Measurements from ENCODE around the gene ASF1A. TPM values are rescaled to one million over a fixed set of nuclear protein-coding genes. Genes with fewer than 3 reads are reported as not detected.

ASF1A gene
- total and polyA plus RNA-seq, 2 of the 13 experiments (the other 11 are each of a cell fraction or from before 2014, with no cell fraction given): 14.5 to 49.9 TPM

DNA sequence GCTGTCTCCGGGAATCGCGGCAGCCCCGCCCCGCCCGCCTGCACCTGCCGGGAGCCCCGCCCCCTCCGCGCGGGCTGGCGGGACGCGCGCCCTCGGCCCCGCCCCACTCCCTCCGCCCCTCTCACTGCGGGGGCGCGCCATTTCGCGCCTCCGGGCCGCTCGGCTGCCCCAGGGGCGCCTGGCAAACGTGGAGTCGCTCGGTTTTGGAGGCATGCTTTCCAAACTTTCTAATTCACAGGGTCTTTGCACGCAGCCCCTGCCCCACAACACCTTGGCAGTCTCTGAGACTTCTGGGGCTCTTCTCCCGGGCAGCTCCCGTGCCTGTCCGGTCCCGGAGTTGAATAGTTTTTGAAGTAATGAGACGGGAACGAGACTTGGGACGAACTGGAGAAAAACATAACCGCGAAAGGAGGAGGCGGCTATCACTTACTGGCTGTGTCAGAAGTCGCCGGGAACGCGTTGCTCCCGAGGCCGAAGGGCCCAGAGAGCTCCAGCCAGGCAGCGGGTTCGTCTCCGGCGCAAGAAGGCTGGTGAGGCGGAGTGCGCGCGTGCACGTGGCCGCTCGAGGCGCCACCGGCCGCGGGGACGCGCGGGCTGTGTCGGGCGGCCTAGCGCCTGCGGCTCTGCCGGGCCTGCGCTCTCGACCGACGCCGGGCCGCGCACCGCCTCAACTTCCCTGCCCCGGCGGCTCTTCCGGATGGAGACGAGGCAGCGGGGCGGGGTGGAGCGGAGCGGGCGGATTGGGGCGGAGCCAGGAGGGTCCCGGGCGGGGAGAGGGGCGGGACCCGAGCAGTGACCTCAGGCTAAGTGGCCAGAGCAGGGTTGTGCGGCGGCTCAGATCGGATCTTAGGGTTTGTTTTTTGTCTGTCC is 40.7 kb downstream of the ASF1A start, which contains the start of gene MCM9 (continued):
- TF ChIP-seq, protein P1, sequence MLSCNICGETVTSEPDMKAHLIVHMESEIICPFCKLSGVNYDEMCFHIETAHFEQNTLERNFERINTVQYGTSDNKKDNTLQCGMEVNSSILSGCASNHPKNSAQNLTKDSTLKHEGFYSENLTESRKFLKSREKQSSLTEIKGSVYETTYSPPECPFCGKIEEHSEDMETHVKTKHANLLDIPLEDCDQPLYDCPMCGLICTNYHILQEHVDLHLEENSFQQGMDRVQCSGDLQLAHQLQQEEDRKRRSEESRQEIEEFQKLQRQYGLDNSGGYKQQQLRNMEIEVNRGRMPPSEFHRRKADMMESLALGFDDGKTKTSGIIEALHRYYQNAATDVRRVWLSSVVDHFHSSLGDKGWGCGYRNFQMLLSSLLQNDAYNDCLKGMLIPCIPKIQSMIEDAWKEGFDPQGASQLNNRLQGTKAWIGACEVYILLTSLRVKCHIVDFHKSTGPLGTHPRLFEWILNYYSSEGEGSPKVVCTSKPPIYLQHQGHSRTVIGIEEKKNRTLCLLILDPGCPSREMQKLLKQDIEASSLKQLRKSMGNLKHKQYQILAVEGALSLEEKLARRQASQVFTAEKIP (CRISPR knock-in tag; IDR thresholded peaks at IDR 0.05; ENCODE audit: borderline replicate concordance): no peak
- peak; percentile 77 for TF ChIP-seq ZNF768 (CRISPR knock-in tag; IDR thresholded peaks at IDR 0.05)
- TF ChIP-seq RBFOX2 (IDR thresholded peaks at IDR 0.05; ENCODE audit: low read depth, low read length): peak; percentile 94
- TF ChIP-seq POGZ (CRISPR knock-in tag; IDR thresholded peaks at IDR 0.05): 0 out of 2 replicates have a peak, but pooled peaks have one; percentile 34
- TF ChIP-seq CBX5 (CRISPR knock-in tag; IDR thresholded peaks at IDR 0.05; ENCODE audit: borderline replicate concordance): 0 out of 2 replicates have a peak, but pooled peaks have one; percentile 47
- TF ChIP-seq ZNF790 (CRISPR knock-in tag; IDR thresholded peaks at IDR 0.05; ENCODE audit: borderline replicate concordance): peak; percentile 65; the same call in 1 of the 2 replicates
- TF ChIP-seq NR2F6 (IDR thresholded peaks at IDR 0.05): no peak
- peak; percentile 36; the same call in 1 of the 2 replicates for TF ChIP-seq NR2F6 (CRISPR knock-in tag; IDR thresholded peaks at IDR 0.05)
- TF ChIP-seq NFYB (CRISPR knock-in tag; IDR thresholded peaks at IDR 0.05): peak; percentile 31; the same call in 1 of the 2 replicates
- TF ChIP-seq, protein P2, sequence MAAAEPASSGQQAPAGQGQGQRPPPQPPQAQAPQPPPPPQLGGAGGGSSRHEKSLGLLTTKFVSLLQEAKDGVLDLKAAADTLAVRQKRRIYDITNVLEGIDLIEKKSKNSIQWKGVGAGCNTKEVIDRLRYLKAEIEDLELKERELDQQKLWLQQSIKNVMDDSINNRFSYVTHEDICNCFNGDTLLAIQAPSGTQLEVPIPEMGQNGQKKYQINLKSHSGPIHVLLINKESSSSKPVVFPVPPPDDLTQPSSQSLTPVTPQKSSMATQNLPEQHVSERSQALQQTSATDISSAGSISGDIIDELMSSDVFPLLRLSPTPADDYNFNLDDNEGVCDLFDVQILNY (CRISPR knock-in tag; conservative IDR thresholded peaks at IDR 0.05): peak; percentile 51; the same call in 1 of the 2 replicates
- TF ChIP-seq ESRRA (CRISPR knock-in tag; IDR thresholded peaks at IDR 0.05; ENCODE audit: low read depth): peak; percentile 59; the same call in 1 of the 2 replicates
- TF ChIP-seq ZNF317 (CRISPR knock-in tag; IDR thresholded peaks at IDR 0.05): peak; percentile 48; the same call in 1 of the 2 replicates
- peak; percentile 71 for TF ChIP-seq ZNF331 (CRISPR knock-in tag; IDR thresholded peaks at IDR 0.05)
- TF ChIP-seq HES4 (CRISPR knock-in tag; IDR thresholded peaks at IDR 0.05; ENCODE audit: borderline replicate concordance): peak; percentile 90
- peak; percentile 28; the same call in 1 of the 2 replicates for TF ChIP-seq ZNF333 (CRISPR knock-in tag; IDR thresholded peaks at IDR 0.05; ENCODE audit: borderline replicate concordance)
- TF ChIP-seq TBX3 (IDR thresholded peaks at IDR 0.05; ENCODE audit: borderline replicate concordance): peak; percentile 82; the same call in 1 of the 2 replicates
- peak; percentile 81 for TF ChIP-seq ZNF883 (CRISPR knock-in tag; IDR thresholded peaks at IDR 0.05; ENCODE audit: not compliant biosample characterization)
- peak; percentile 55; the same call in 1 of the 2 replicates for TF ChIP-seq ZNF552 (CRISPR knock-in tag; IDR thresholded peaks at IDR 0.05; ENCODE audit: borderline replicate concordance)
- TF ChIP-seq ZFP36L2 (CRISPR knock-in tag; IDR thresholded peaks at IDR 0.05): no peak
- no peak for TF ChIP-seq ZNF878 (CRISPR knock-in tag; IDR thresholded peaks at IDR 0.05)
- TF ChIP-seq ZMAT3 (CRISPR knock-in tag; conservative IDR thresholded peaks at IDR 0.05): 0 out of 2 replicates have a peak, but pooled peaks have one; percentile 78
- peak; percentile 17; the same call in 1 of the 2 replicates for TF ChIP-seq KDM6A (CRISPR knock-in tag; IDR thresholded peaks at IDR 0.05; ENCODE audit: low read depth)
- TF ChIP-seq, protein P3, sequence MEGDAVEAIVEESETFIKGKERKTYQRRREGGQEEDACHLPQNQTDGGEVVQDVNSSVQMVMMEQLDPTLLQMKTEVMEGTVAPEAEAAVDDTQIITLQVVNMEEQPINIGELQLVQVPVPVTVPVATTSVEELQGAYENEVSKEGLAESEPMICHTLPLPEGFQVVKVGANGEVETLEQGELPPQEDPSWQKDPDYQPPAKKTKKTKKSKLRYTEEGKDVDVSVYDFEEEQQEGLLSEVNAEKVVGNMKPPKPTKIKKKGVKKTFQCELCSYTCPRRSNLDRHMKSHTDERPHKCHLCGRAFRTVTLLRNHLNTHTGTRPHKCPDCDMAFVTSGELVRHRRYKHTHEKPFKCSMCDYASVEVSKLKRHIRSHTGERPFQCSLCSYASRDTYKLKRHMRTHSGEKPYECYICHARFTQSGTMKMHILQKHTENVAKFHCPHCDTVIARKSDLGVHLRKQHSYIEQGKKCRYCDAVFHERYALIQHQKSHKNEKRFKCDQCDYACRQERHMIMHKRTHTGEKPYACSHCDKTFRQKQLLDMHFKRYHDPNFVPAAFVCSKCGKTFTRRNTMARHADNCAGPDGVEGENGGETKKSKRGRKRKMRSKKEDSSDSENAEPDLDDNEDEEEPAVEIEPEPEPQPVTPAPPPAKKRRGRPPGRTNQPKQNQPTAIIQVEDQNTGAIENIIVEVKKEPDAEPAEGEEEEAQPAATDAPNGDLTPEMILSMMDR (CRISPR knock-in tag; IDR thresholded peaks at IDR 0.05): no peak
- TF ChIP-seq SPEN (CRISPR knock-in tag; IDR thresholded peaks at IDR 0.05; ENCODE audit: low read depth): peak; percentile 87; the same call in 1 of the 2 replicates
- TF ChIP-seq MED8 (CRISPR knock-in tag; IDR thresholded peaks at IDR 0.05; ENCODE audit: insufficient replicate concordance): no peak
- peak; percentile 69 for TF ChIP-seq SALL1 (CRISPR knock-in tag; IDR thresholded peaks at IDR 0.05)
- TF ChIP-seq ZNF562 (CRISPR knock-in tag; IDR thresholded peaks at IDR 0.05; ENCODE audit: borderline replicate concordance): no peak; the same call in 1 of the 2 replicates
